GM12872 (cell line): ENCODE results near the gene HNRNPA0.

Experiments
- CTCF ChIP-seq: IDR thresholded peaks from 3 replicates; pipeline ENCODE4 v1.5.1; 2011; ENCODE audit warnings: low read depth, mild to moderate bottlenecking, low read length, moderate library complexity; ENCODE audit not compliant: insufficient read depth

Gene HNRNPA0

GRCh38 chr5:137730336-137730735, 23.8 kb downstream of the HNRNPA0 start:
- TF ChIP-seq CTCF, result no peak

- no peak for TF ChIP-seq CTCF
These were observed 26.1 kb downstream of the HNRNPA0 start for GRCh38 chr5:137728048-137728447.

GRCh38 chr5:137727623-137728022, 26.5 kb downstream of the HNRNPA0 start:
- TF ChIP-seq CTCF, result no peak

- no peak for TF ChIP-seq CTCF
These were observed 29.9 kb downstream of the HNRNPA0 start for GRCh38 chr5:137724251-137724650.

- no peak for TF ChIP-seq CTCF
These were observed 35.6 kb downstream of the HNRNPA0 start for GRCh38 chr5:137718611-137719010.

GRCh38 chr5:137716337-137716736, 37.8 kb downstream of the HNRNPA0 start:
- TF ChIP-seq CTCF, result no peak

GRCh38 chr5:137715456-137715855, 38.7 kb downstream of the HNRNPA0 start:
- no peak for TF ChIP-seq CTCF

- no peak for TF ChIP-seq CTCF
These were observed 39.2 kb downstream of the HNRNPA0 start for GRCh38 chr5:137714946-137715345.
